Osteocyte (in vitro differentiated cells): ENCODE results near the gene PDZD8. TPM values are rescaled to one million over a fixed set of nuclear protein-coding genes. Genes with fewer than 3 reads are reported as not detected.

Experiments
- DNase-seq: peaks from one replicate; pipeline ENCODE4 v3.0.0; 2021; ENCODE audit warnings: mixed read lengths; ENCODE audit not compliant: unreplicated experiment; ENCODE audit errors: extremely low spot score
- H3K27ac Mint-ChIP-seq: one replicate; pipeline ENCODE4 v1.8.0; 2021; ENCODE audit warnings: mild to moderate bottlenecking, mixed read lengths; ENCODE audit not compliant: unreplicated experiment
- H3K27me3 Mint-ChIP-seq: one replicate; pipeline ENCODE4 v1.8.0; 2021; ENCODE audit warnings: mixed read lengths; ENCODE audit not compliant: unreplicated experiment
- H3K36me3 Mint-ChIP-seq: one replicate; pipeline ENCODE4 v1.8.0; 2021; ENCODE audit warnings: mixed read lengths; ENCODE audit not compliant: unreplicated experiment
- H3K4me1 Mint-ChIP-seq: one replicate; pipeline ENCODE4 v1.8.0; 2021; ENCODE audit warnings: mixed read lengths; ENCODE audit not compliant: unreplicated experiment
- H3K4me3 Mint-ChIP-seq: one replicate; pipeline ENCODE4 v1.8.0; 2021; ENCODE audit warnings: mild to moderate bottlenecking, moderate library complexity, mixed read lengths; ENCODE audit not compliant: unreplicated experiment
- H3K9me3 Mint-ChIP-seq: one replicate; pipeline ENCODE4 v1.8.0; 2021; ENCODE audit warnings: mixed read lengths; ENCODE audit not compliant: unreplicated experiment
- CTCF ChIP-seq: fragments of 200-600 bp; sonication (generic); IDR thresholded peaks from 2 replicates; pipeline ENCODE4 v1.5.0; 2021; ENCODE audit warnings: antibody characterized with exemption, mild to moderate bottlenecking, moderate library complexity
- total RNA-seq: library from RNA; stranded (reverse); gene quantifications from 2 replicates; pipeline ENCODE4 v1.2.1, GENCODE V29; 2021

Gene PDZD8
- total RNA-seq, 1 donor from 2014 or later, result 32.9 TPM

- H3K36me3 Mint-ChIP-seq, result no peaks in the 10 kb centered on the region
- peaks cover 32% of the 10 kb centered on the region for H3K27me3 Mint-ChIP-seq
- H3K4me1 Mint-ChIP-seq, result no peaks in the 10 kb centered on the region
- no peak overlapping the region for H3K27ac Mint-ChIP-seq
- H3K4me3 Mint-ChIP-seq, result no peak overlapping the region
- no peaks in the 10 kb centered on the region for H3K9me3 Mint-ChIP-seq
- no peak for DNase-seq
- no peak for TF ChIP-seq CTCF
Measured at GRCh38 chr10:117411479-117412399, 36.5 kb upstream of the PDZD8 start.

DNA sequence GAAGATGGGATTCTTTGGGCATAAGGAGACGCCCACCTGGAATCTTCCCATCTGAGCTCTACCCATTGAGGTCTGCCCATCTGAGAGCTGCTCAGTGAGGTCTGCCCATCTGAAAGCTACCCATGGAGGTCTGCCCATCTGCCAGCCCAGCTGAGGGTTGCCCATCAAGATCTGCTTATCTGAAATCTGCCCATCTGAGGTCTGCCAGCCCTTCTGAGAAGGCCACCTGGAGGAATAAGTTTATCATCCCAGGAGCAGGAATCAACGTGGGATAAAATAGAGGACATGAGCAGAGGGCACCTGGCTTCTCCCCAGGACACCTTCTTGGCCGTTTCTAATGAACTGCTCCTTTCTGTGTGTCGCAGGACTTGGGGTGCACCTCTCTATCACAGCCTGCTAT, 35.3 kb upstream of the PDZD8 start:
- Mint-ChIP-seq H3K27me3 (peaks cover 34% of the 10 kb centered on the region), H3K9me3 (no peaks in the 10 kb centered on the region), H3K36me3 (no peaks in the 10 kb centered on the region), H3K4me3 (no peak overlapping the region), H3K27ac (no peak overlapping the region), H3K4me1 (no peaks in the 10 kb centered on the region)
- DNase-seq, result no peak
- no peak for TF ChIP-seq CTCF

GRCh38 chr10:117409549-117410305, 34.5 kb upstream of the PDZD8 start:
- no peak overlapping the region for H3K4me3 Mint-ChIP-seq
- H3K27me3 Mint-ChIP-seq, result peaks cover 31% of the 10 kb centered on the region
- no peaks in the 10 kb centered on the region for H3K9me3 Mint-ChIP-seq
- H3K4me1 Mint-ChIP-seq, result no peaks in the 10 kb centered on the region
- no peak overlapping the region for H3K27ac Mint-ChIP-seq
- DNase-seq, result no peak
- no peak for TF ChIP-seq CTCF
- H3K36me3 Mint-ChIP-seq, result no peaks in the 10 kb centered on the region

DNA sequence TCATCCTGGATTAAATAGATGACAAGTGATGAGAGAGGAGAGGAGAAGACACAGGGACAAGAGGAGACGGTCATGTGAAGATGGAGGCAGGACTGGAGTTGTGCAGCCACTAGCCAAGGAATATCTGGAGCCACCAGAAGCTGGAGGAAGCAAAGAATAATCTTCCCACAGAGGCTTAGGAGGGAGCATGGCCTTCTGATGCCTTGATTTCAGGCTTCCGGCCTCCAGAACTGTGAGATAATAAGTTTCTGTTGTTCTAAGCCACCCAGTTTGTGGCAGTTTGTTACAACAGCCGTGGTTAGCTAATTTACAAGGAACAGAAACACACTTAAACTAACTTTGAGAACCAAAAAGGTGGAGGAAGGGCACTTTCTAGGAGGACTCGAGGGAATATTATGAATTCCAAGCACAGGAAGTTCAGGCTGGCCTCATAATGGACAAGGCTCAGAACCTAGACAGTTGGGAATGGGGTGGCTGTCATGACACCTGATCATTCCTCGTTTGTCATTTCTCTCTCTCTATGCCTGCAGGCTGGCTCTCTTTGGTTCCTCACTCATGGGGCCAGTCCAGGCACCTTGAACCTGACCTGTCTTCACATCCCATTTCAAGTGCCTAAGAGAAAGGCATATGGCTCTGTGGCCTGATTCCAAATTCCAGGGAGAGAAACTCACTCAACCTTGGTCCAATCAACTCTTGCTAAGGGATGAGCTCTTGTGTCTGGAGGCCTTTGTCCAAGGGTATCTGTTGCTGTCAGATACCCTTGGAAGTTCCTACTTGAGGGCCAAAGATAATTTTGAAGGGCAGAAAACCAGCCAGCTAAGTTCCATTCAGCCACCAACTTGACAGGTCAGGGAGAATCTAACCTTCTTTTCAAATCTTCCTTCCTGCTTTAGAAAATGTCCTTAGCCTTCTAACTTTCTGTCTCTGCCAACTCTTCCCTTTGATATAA, 33.5 kb upstream of the PDZD8 start:
- no peak for TF ChIP-seq CTCF
- no peaks in the 10 kb centered on the region for H3K4me1 Mint-ChIP-seq
- no peaks in the 10 kb centered on the region for H3K36me3 Mint-ChIP-seq
- DNase-seq, result no peak
- H3K27me3 Mint-ChIP-seq, result peaks cover 29% of the 10 kb centered on the region
- no peaks in the 10 kb centered on the region for H3K9me3 Mint-ChIP-seq
- H3K4me3 Mint-ChIP-seq, result no peak overlapping the region
- no peak overlapping the region for H3K27ac Mint-ChIP-seq
